Liver (tissue), 9 donors: ENCODE measurements around the gene PRXL2C. TPM values are rescaled to one million over a fixed set of nuclear protein-coding genes. Genes with fewer than 3 reads are reported as not detected.

Source experiments
- DNase-seq: peaks from one replicate; pipeline ENCODE4 v3.0.0-alpha.2; 2017; ENCODE audit warnings: low spot score
- H3K27ac ChIP-seq, 2 donors: one replicate each; pipeline ENCODE4 v1.7.0; 2013; ENCODE audit warnings: inconsistent platforms in 2 of 2, low read length in 2 of 2, control low read depth in 1 of 2, low read depth in 1 of 2, mild to moderate bottlenecking in 1 of 2
- H3K27me3 ChIP-seq, 4 donors: one replicate each; pipeline versions ENCODE4 v1.6.1 to v1.7.0; 2013; ENCODE audit warnings: low read length in 3 of 4, inconsistent platforms in 1 of 4, mild to moderate bottlenecking in 1 of 4, moderate library complexity in 1 of 4; ENCODE audit not compliant: control insufficient read depth in 4 of 4, insufficient read depth in 4 of 4
- H3K36me3 ChIP-seq, 4 donors: one replicate each; pipeline versions ENCODE4 v1.6.1 to v1.7.0; 2013; ENCODE audit warnings: low read length in 3 of 4, mild to moderate bottlenecking in 3 of 4, low read depth in 1 of 4, moderate library complexity in 1 of 4; ENCODE audit not compliant: control insufficient read depth in 4 of 4, insufficient read depth in 3 of 4
- H3K4me1 ChIP-seq, 4 donors: one replicate each; pipeline versions ENCODE4 v1.6.1 to v1.7.0; 2013; ENCODE audit warnings: low read length in 3 of 4, mild to moderate bottlenecking in 3 of 4, moderate library complexity in 1 of 4; ENCODE audit not compliant: control insufficient read depth in 4 of 4, insufficient read depth in 4 of 4
- H3K4me3 ChIP-seq, 3 donors: one replicate each; pipeline versions ENCODE4 v1.6.1 to v1.7.0; 2013; ENCODE audit warnings: low read length in 3 of 3, control low read depth in 1 of 3, low read depth in 1 of 3, mild to moderate bottlenecking in 1 of 3
- H3K9ac ChIP-seq, 2 donors: one replicate each; pipeline ENCODE4 v1.7.0; 2013; ENCODE audit warnings: low read length in 2 of 2, mild to moderate bottlenecking in 2 of 2, moderate library complexity in 2 of 2, control low read depth in 1 of 2, low read depth in 1 of 2
- H3K9me3 ChIP-seq, 4 donors: one replicate each; pipeline versions ENCODE4 v1.6.1 to v1.7.0; 2013; ENCODE audit warnings: low read length in 3 of 4; ENCODE audit not compliant: control insufficient read depth in 4 of 4
- ATF3 ChIP-seq: IDR thresholded peaks from 2 replicates; pipeline ENCODE4 v1.6.1; 2016; ENCODE audit warnings: antibody characterized with exemption
- EGR1 ChIP-seq, 2 donors: IDR thresholded peaks; 2 replicates each; pipeline ENCODE4 v1.6.1; 2016 to 2018; ENCODE audit warnings: antibody characterized with exemption in 2 of 2, low read depth in 2 of 2
- FOXA1 ChIP-seq: IDR thresholded peaks from 2 replicates; pipeline ENCODE4 v1.6.1; 2016; ENCODE audit warnings: antibody characterized with exemption
- FOXA2 ChIP-seq: IDR thresholded peaks from 2 replicates; pipeline ENCODE4 v1.6.1; 2016; ENCODE audit warnings: antibody characterized with exemption
- GABPA ChIP-seq, 2 donors: IDR thresholded peaks in 1 of 2; conservative IDR thresholded peaks in 1 of 2; 2 replicates each; pipeline ENCODE4 v1.6.1; 2016; ENCODE audit warnings: antibody characterized with exemption in 2 of 2, mild to moderate bottlenecking in 1 of 2, moderate library complexity in 1 of 2
- HNF4A ChIP-seq, 2 donors: conservative IDR thresholded peaks; 2 replicates each; pipeline ENCODE4 v1.6.1; 2016; ENCODE audit warnings: antibody characterized with exemption in 2 of 2, mild to moderate bottlenecking in 2 of 2
- HNF4G ChIP-seq: IDR thresholded peaks from 2 replicates; pipeline ENCODE4 v1.6.1; 2016; ENCODE audit warnings: antibody characterized with exemption
- NR2F2 ChIP-seq: IDR thresholded peaks from 2 replicates; pipeline ENCODE4 v1.6.1; 2016; ENCODE audit warnings: antibody characterized with exemption
- RAD21 ChIP-seq, 2 donors: IDR thresholded peaks; 2 replicates each; pipeline ENCODE4 v1.6.1; 2016; ENCODE audit warnings: antibody characterized with exemption in 2 of 2, mild to moderate bottlenecking in 2 of 2
- REST ChIP-seq: IDR thresholded peaks from 2 replicates; pipeline ENCODE4 v1.6.1; 2016; ENCODE audit warnings: antibody characterized with exemption, mild to moderate bottlenecking
- RXRA ChIP-seq, 2 donors: IDR thresholded peaks; 2 replicates each; pipeline ENCODE4 v1.6.1; 2017 to 2018; ENCODE audit warnings: antibody characterized with exemption in 2 of 2, mild to moderate bottlenecking in 1 of 2
- SP1 ChIP-seq: IDR thresholded peaks from 2 replicates; pipeline ENCODE4 v1.6.1; 2018; ENCODE audit warnings: antibody characterized with exemption, mild to moderate bottlenecking
- TAF1 ChIP-seq: conservative IDR thresholded peaks from 2 replicates; pipeline ENCODE4 v1.6.1; 2016; ENCODE audit warnings: antibody characterized with exemption, mild to moderate bottlenecking
- WGBS: extraction: QIAGEN DNeasy Blood & Tissue Kit; methylation state at CpG from one replicate; pipeline ENCODE4 v1.1.7; 2013; 5-methylcytosine and 5-hydroxymethylcytosine counted together
- polyA plus RNA-seq, 2 donors: library from polyadenylated mRNA; stranded (reverse) in 1 of 2; unstranded in 1 of 2; fragments of 200-250 nt in 1 of 2; fragments of >200 nt in 1 of 2; fragmentation: Nextera tagmentation in 1 of 2; extraction: Ambion mirVana in 1 of 2; gene quantifications; one replicate each; pipeline versions ENCODE4 v1.2.1 to v1.2.3, GENCODE V29; 2013 to 2015
- total RNA-seq, 2 donors: library from RNA; depleted of rRNA; stranded (reverse); fragments of >200 nt; gene quantifications; one replicate each; pipeline ENCODE4 v1.2.3, GENCODE V29; 2014
- TF ChIP-seq, protein P1 (sequence below): fragments of 150-350 bp; IDR thresholded peaks from 2 replicates; pipeline ENCODE4 v1.5.1; 2017; ENCODE audit warnings: improper control_type of control experiment, low read depth, low read length; ENCODE audit not compliant: missing input control
- TF ChIP-seq, protein P2 (sequence below): IDR thresholded peaks from 2 replicates; pipeline ENCODE4 v1.6.1; 2016; ENCODE audit warnings: antibody characterized with exemption
- TF ChIP-seq, protein P3 (sequence below): IDR thresholded peaks from 2 replicates; pipeline ENCODE4 v1.6.1; 2016; ENCODE audit warnings: antibody characterized with exemption
- donor health status: healthy.
- donor health status: healthy.
- donor health status: healthy.
- donor health status: healthy.
- donor health status: healthy.

PRXL2C gene
- total and polyA plus RNA-seq, 4 donors: 2.2 to 6.7 (median 4.1) TPM

DNA sequence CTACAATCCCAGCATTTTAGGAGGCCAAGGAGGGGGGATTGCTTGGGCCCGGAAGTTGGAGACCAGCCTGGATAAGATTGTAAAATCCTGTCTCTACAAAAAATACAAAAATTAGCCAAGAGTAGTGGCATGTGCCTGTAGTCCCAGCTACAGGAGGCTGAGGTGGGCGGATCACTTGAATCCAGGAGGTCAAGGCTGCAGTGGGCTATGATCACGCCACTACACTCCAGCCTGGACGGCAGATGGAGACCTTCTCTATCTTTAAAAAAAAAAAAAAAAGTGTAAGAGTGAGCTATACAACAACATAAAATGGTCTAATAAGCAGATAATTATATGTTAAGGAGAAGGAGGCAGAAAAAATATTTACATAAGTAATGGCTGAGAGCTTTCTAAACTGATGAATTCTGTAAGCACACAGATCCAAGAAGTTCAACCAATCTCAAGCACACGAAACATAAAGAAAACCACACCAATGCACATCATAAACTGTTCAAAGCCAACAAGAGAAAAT, 58.5 kb downstream of the PRXL2C start:
- H3K4me1 ChIP-seq: peaks cover 0 to 5% (median 2%) of the 10 kb centered on the region in 4 donors
- whole genome bisulfite sequencing: 91% methylated on average over 5 of the region's 5 CpGs
- TF ChIP-seq FOXA2: no peak
- no peak for TF ChIP-seq HNF4G
- TF ChIP-seq, protein P1, sequence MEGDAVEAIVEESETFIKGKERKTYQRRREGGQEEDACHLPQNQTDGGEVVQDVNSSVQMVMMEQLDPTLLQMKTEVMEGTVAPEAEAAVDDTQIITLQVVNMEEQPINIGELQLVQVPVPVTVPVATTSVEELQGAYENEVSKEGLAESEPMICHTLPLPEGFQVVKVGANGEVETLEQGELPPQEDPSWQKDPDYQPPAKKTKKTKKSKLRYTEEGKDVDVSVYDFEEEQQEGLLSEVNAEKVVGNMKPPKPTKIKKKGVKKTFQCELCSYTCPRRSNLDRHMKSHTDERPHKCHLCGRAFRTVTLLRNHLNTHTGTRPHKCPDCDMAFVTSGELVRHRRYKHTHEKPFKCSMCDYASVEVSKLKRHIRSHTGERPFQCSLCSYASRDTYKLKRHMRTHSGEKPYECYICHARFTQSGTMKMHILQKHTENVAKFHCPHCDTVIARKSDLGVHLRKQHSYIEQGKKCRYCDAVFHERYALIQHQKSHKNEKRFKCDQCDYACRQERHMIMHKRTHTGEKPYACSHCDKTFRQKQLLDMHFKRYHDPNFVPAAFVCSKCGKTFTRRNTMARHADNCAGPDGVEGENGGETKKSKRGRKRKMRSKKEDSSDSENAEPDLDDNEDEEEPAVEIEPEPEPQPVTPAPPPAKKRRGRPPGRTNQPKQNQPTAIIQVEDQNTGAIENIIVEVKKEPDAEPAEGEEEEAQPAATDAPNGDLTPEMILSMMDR: no peak
- TF ChIP-seq, protein P2, sequence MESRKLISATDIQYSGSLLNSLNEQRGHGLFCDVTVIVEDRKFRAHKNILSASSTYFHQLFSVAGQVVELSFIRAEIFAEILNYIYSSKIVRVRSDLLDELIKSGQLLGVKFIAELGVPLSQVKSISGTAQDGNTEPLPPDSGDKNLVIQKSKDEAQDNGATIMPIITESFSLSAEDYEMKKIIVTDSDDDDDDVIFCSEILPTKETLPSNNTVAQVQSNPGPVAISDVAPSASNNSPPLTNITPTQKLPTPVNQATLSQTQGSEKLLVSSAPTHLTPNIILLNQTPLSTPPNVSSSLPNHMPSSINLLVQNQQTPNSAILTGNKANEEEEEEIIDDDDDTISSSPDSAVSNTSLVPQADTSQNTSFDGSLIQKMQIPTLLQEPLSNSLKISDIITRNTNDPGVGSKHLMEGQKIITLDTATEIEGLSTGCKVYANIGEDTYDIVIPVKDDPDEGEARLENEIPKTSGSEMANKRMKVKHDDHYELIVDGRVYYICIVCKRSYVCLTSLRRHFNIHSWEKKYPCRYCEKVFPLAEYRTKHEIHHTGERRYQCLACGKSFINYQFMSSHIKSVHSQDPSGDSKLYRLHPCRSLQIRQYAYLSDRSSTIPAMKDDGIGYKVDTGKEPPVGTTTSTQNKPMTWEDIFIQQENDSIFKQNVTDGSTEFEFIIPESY: no peak
- TF ChIP-seq, protein P3, sequence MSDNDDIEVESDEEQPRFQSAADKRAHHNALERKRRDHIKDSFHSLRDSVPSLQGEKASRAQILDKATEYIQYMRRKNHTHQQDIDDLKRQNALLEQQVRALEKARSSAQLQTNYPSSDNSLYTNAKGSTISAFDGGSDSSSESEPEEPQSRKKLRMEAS: no peak
- TF ChIP-seq EGR1 (IDR thresholded peaks at IDR 0.05; ENCODE audit: low read depth in 2 of 2): no peak
- TF ChIP-seq REST: no peak
- no peak for TF ChIP-seq SP1
- no peak for TF ChIP-seq HNF4A (conservative IDR thresholded peaks at IDR 0.05)
- TF ChIP-seq GABPA (IDR thresholded peaks at IDR 0.05 in 1 of 2, conservative IDR thresholded peaks at IDR 0.05 in 1 of 2): no peak
- no peak for TF ChIP-seq FOXA1
- no peak for TF ChIP-seq TAF1
- no peak for TF ChIP-seq NR2F2
- no peak for TF ChIP-seq RXRA (IDR thresholded peaks at IDR 0.05)
- TF ChIP-seq ATF3: no peak
- no peak for TF ChIP-seq RAD21 (IDR thresholded peaks at IDR 0.05)
- DNase-seq: no peak
- no peak overlapping the region for H3K4me3 ChIP-seq
- no peaks in the 10 kb centered on the region for H3K36me3 ChIP-seq
- H3K9ac ChIP-seq: no peak overlapping the region
- H3K9me3 ChIP-seq: no peaks in the 10 kb centered on the region
- no peaks in the 10 kb centered on the region for H3K27me3 ChIP-seq
- no peak overlapping the region for H3K27ac ChIP-seq

Other genes with a start within 250 kb of the PRXL2C start
- 10 to 100 TPM in 1 of 2 donors, 1 to 10 TPM in 1; 1.8 to 18.1 TPM for gene ZNF367, start 236.9 kb downstream of the PRXL2C start, total RNA-seq
- gene ZNF367, start 236.9 kb downstream of the PRXL2C start, polyA plus RNA-seq: 1 to 10 TPM in 1 of 2 donors, under 1 TPM in 1; 0.36 to 2.1 TPM
- gene HABP4, start 205.1 kb downstream of the PRXL2C start, total RNA-seq: 1 to 10 TPM; 2.6 to 3.3 TPM
- gene HABP4, start 205.1 kb downstream of the PRXL2C start, polyA plus RNA-seq: 1 to 10 TPM; 1.1 to 4.0 TPM
- gene CDC14B, start 35.5 kb downstream of the PRXL2C start, total RNA-seq: 10 to 100 TPM in 1 of 2 donors, 1 to 10 TPM in 1; 8.8 to 33.3 TPM
- 10 to 100 TPM; 11.3 TPM for gene CDC14B, start 35.5 kb downstream of the PRXL2C start, polyA plus RNA-seq
- gene ZNF510, start 122.8 kb upstream of the PRXL2C start, total RNA-seq: 1 to 10 TPM; 6.2 to 8.1 TPM
- 1 to 10 TPM; 1.4 to 2.0 TPM for gene ZNF510, start 122.8 kb upstream of the PRXL2C start, polyA plus RNA-seq
- gene ZNF782, start 199.2 kb upstream of the PRXL2C start, total RNA-seq: 1 to 10 TPM; 3.2 to 7.4 TPM
- gene ZNF782, start 199.2 kb upstream of the PRXL2C start, polyA plus RNA-seq: 1 to 10 TPM in 1 of 2 donors, under 1 TPM in 1; 0.70 to 1.0 TPM